Neural crest cell (in vitro differentiated cells): ENCODE measurements around the gene NFIL3. TPM values are rescaled to one million over a fixed set of nuclear protein-coding genes. Genes with fewer than 3 reads are reported as not detected.

ENCODE experiments used
- DNase-seq: peaks from one replicate; pipeline ENCODE4 v3.0.0; 2021; ENCODE audit warnings: low read depth, mixed read lengths, low spot score
- H3K27ac Mint-ChIP-seq: one replicate; pipeline ENCODE4 v1.8.0; 2021; ENCODE audit warnings: mild to moderate bottlenecking, mixed read lengths; ENCODE audit not compliant: unreplicated experiment
- H3K27me3 Mint-ChIP-seq: 2 replicates; pipeline ENCODE4 v1.8.0; 2021; ENCODE audit warnings: low read depth, mild to moderate bottlenecking, mixed read lengths
- H3K36me3 Mint-ChIP-seq: 2 replicates; pipeline ENCODE4 v1.8.0; 2021; ENCODE audit warnings: low read depth, mild to moderate bottlenecking, mixed read lengths
- H3K4me1 Mint-ChIP-seq: 2 replicates; pipeline ENCODE4 v1.8.0; 2021; ENCODE audit warnings: mixed read lengths
- H3K4me3 Mint-ChIP-seq: one replicate; pipeline ENCODE4 v1.8.0; 2021; ENCODE audit warnings: mild to moderate bottlenecking, mixed read lengths
- H3K9me3 Mint-ChIP-seq: 2 replicates; pipeline ENCODE4 v1.8.0; 2021; ENCODE audit warnings: mixed read lengths
- total RNA-seq: library from RNA; stranded (reverse); gene quantifications from 2 replicates; pipeline ENCODE4 v1.2.1, GENCODE V29; 2021
- TF ChIP-seq, protein P1 (sequence below): fragments of 200-600 bp; sonication (generic); conservative IDR thresholded peaks from 2 replicates; pipeline ENCODE4 v1.5.0; 2021; ENCODE audit warnings: antibody characterized with exemption, mild to moderate bottlenecking

The NFIL3 gene
- total RNA-seq, 1 donor from 2014 or later = 16.8 TPM

DNA sequence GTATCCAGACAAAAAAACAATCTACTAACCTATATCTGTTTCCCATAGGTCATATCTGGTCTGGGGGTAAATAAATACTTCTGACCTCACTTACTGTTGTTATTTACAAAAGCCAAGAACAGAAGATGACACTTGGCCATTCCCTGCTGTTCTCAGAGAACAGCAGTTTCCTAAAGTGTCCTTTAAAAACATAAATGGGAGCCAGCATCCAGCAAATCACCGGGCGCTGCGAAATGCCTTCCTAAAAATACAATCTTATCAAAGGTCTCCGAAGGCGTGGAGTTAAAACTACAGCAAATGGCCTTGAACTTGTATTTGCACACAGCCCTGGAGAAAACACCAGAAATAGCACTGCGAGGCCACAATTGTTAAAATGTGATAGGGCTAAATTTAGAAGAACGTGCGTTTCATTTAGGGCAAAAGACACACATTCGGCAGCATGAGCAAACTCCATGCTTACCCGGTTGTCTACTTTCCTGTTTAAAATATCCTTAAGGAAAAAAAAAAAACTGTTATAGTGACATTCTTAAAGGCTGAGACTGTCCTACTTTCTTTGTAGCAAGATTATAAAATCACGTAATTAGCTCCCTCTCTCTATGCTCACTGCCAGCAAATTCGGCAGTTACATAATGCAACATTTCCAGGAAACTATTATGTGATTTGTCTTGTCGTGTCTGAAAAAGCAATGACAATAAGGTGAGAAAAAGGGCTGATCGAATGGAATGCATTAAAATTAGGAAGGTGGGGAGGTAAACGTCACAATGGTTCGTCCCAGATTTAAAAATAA lies 1.5 kb downstream of the NFIL3 start:
- Mint-ChIP-seq H3K27me3 (peaks cover 40% of the 10 kb centered on the region), H3K4me1 (peaks cover 49% of the 10 kb centered on the region), H3K27ac (peak overlapping the region; percentile 54), H3K36me3 (no peaks in the 10 kb centered on the region), H3K4me3 (peak overlapping the region; percentile 99), H3K9me3 (no peaks in the 10 kb centered on the region)
- no peak for DNase-seq
- TF ChIP-seq, protein P1, sequence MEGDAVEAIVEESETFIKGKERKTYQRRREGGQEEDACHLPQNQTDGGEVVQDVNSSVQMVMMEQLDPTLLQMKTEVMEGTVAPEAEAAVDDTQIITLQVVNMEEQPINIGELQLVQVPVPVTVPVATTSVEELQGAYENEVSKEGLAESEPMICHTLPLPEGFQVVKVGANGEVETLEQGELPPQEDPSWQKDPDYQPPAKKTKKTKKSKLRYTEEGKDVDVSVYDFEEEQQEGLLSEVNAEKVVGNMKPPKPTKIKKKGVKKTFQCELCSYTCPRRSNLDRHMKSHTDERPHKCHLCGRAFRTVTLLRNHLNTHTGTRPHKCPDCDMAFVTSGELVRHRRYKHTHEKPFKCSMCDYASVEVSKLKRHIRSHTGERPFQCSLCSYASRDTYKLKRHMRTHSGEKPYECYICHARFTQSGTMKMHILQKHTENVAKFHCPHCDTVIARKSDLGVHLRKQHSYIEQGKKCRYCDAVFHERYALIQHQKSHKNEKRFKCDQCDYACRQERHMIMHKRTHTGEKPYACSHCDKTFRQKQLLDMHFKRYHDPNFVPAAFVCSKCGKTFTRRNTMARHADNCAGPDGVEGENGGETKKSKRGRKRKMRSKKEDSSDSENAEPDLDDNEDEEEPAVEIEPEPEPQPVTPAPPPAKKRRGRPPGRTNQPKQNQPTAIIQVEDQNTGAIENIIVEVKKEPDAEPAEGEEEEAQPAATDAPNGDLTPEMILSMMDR = no peak

DNA sequence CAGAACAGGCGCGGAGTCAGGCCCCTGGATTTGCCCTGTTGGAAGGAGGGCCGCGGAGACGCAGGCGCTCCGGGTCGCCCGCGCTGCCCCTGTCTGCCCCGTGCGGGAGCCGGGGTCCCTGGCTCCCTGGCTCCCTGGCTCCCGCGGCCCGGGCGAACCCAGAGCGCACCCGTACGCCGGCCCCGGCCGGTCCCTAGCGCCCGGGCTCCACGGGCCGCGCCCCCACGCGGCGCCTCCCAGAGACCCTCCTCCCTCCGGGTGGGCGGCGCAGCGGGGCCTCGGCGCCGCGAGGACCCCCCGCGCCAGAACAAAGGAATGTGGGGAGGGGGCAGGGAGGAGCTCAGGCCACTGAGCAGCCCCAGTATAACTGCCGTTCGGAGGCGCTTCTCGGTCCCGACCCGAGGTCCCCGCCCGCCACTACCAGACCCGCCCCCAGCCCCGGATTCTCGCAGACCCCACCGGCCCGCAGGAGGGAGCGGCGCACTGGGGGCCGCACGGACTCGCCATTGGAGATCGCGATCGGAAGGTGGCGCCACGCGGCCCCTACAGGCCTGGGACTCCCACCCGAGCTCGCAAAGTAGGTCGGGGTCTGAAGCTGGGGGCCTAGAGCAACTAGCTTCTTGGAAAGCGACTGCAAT lies 2.4 kb downstream of the NFIL3 start:
- peak; percentile 43 for DNase-seq
- no peaks in the 10 kb centered on the region for H3K36me3 Mint-ChIP-seq
- no peaks in the 10 kb centered on the region for H3K9me3 Mint-ChIP-seq
- peaks cover 50% of the 10 kb centered on the region for H3K4me1 Mint-ChIP-seq
- peak overlapping the region; percentile 99 for H3K4me3 Mint-ChIP-seq
- H3K27ac Mint-ChIP-seq = no peak overlapping the region
- H3K27me3 Mint-ChIP-seq = peaks cover 37% of the 10 kb centered on the region
- TF ChIP-seq, protein P1 = peak; percentile 58

DNA sequence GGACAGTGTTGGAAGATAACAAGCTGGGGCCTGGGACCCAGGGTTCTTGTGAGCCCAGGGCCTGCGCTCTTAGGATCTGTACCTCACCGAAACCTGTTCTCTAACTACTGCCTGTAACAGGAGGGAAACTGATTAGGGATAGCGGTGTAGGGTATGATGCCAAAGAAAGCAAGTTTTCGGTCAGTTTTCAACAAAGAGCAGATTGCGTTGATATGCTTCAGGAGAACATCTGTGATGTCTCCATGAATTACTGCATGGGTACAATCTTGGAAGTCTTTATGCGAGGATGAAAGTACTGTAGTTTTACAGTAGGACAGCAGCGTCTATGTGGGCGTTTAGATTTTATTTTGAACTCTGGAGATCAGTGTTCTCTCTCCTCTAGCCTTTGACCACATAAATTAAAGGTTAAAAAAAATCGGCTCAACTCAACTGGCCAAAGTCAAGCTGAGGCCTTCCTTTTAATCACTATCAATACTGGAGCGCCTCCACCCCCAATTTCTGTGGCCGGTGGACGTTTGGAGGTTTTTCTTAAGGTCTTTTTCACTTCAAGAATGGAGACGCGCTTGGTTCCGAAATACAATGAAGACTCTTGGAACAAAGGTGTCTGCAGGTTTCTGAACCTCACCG lies 3.0 kb downstream of the NFIL3 start:
- peaks cover 31% of the 10 kb centered on the region for H3K27me3 Mint-ChIP-seq
- TF ChIP-seq, protein P1 = no peak
- H3K9me3 Mint-ChIP-seq = no peaks in the 10 kb centered on the region
- H3K36me3 Mint-ChIP-seq = no peaks in the 10 kb centered on the region
- no peak for DNase-seq
- H3K4me3 Mint-ChIP-seq = peak overlapping the region; percentile 89
- H3K27ac Mint-ChIP-seq = peak overlapping the region; percentile 59
- peaks cover 50% of the 10 kb centered on the region for H3K4me1 Mint-ChIP-seq

DNA sequence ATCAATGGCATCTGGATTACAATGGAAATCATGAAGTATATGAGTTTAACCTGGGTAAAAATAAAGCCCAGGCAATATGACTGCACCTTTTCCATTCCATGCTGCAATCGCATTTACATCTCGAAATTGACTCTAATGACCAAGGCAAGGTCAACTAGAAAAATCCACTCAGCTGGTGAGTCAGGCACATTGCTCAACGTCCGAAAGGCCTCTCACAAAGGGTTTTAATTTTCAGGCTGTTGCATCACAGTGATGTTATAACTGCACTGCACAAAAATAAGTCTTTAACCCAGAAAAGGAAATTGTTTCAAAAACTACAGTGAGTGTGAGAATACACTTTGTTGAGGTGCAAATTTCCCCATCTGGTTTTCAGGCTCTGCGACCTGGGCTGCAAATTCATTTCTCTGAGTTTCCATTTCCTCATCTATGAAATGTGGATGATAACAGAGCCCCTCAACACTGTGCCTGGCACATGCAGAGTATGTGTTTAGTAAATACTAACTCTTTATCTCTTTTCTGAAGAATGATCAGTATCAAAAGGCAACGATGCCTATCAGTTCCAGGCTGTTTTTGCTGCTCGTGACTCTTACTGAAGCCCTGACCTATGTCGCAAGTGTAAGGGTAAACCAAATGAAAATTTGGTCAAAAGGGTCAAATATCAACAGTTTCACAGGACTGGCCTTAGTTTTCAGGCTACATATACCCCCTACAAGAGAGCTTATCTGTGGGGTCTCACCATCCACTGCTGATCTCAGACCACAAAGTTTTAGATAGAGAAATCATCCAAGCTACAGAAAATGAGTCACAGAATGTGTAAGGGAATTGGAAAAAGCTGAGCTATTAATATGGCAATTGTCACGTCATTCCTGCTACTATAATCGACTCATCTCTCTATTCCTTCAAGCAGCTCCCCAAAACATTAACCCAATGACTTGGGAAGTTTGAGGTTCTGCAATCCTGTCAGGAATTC lies 4.1 kb downstream of the NFIL3 start:
- H3K36me3 Mint-ChIP-seq = no peaks in the 10 kb centered on the region
- no peak overlapping the region for H3K27ac Mint-ChIP-seq
- no peak for DNase-seq
- TF ChIP-seq, protein P1 = no peak
- peaks cover 41% of the 10 kb centered on the region for H3K4me1 Mint-ChIP-seq
- H3K4me3 Mint-ChIP-seq = peak overlapping the region; percentile 89
- peaks cover 20% of the 10 kb centered on the region for H3K27me3 Mint-ChIP-seq
- no peaks in the 10 kb centered on the region for H3K9me3 Mint-ChIP-seq

DNA sequence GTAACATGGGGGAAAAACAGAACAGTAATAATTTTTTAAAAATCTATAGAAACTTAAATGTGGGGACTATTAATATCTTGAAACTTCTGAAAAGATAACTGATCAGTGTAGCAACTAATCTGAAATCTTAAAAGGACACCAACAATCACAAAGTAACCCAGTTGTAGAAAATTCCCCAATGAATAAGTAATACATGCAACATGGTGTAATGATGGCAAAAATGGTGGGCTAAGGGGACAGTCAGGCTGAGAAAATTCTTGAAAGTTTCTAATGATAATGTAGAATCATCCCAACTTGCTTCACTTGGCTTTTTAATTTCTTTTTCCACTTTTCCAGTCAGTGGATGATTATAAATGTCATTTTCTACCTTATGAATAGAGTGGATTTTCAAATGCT lies 5.4 kb downstream of the NFIL3 start:
- Mint-ChIP-seq H3K9me3 (no peaks in the 10 kb centered on the region), H3K36me3 (no peaks in the 10 kb centered on the region), H3K4me1 (peaks cover 39% of the 10 kb centered on the region), H3K27me3 (peaks cover 17% of the 10 kb centered on the region), H3K27ac (no peak overlapping the region), H3K4me3 (no peak overlapping the region)
- DNase-seq = no peak
- TF ChIP-seq, protein P1 = no peak
